ENCODE data around the gene RAB42. TPM values are rescaled to one million over a fixed set of nuclear protein-coding genes. Genes with fewer than 3 reads are reported as not detected.

RAB42 gene
- total and polyA plus RNA-seq, 9 of the 15 experiments (the other 6 are each of a cell fraction or from before 2014, with no cell fraction given): 0.07 to 0.14 (median 0.12) TPM; not detected in 6

DNA sequence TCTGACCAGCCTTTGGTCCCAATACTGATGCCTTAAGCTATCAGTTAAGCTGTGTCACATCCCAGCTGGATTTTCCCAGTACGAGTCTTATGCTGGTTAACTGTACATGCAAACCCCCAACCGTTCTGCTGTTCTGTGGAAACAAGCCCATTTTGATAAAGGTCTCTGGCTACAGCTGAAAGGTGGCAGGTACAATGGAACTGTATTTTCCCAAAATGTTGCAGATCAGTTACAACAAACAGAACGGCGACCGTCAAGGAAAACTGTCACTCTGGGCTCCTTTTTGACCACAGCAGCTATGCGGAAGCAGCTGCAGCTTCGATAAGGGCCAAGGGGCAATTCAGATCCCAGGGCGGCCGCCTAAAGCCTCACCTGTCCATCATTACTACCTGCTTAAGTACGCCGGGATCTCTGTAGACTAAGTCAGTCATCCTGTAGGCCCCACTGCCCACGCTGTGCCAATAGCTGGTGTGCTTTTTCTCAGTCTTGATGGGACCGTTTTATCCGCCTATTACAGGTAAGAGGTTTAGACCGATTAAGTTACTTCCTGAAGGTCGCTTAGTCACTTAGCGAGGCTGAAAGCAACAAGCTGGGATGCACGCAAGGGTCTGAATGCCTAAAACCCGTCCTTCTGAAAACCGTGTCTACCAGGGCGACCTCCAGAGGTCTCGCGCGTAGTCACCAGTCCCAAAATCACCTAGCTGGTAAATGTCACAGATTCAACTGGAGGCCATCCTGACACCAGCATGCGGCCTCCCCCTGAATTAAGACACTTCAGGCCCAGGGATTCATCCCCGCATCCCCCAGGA, 11.1 kb upstream of the RAB42 start (continued):
- peak; percentile 83 for TF ChIP-seq TFAP4 (CRISPR knock-in tag; IDR thresholded peaks at IDR 0.05; ENCODE audit: borderline replicate concordance)
- TF ChIP-seq, protein P1, sequence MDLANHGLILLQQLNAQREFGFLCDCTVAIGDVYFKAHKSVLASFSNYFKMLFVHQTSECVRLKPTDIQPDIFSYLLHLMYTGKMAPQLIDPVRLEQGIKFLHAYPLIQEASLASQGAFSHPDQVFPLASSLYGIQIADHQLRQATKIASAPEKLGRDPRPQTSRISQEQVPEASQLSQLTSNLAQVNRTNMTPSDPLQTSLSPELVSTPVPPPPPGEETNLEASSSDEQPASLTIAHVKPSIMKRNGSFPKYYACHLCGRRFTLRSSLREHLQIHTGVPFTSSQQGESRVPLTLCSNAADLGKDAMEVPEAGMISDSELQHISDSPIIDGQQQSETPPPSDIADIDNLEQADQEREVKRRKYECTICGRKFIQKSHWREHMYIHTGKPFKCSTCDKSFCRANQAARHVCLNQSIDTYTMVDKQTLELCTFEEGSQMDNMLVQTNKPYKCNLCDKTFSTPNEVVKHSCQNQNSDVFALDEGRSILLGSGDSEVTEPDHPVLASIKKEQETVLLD (IDR thresholded peaks at IDR 0.05): no peak

DNA sequence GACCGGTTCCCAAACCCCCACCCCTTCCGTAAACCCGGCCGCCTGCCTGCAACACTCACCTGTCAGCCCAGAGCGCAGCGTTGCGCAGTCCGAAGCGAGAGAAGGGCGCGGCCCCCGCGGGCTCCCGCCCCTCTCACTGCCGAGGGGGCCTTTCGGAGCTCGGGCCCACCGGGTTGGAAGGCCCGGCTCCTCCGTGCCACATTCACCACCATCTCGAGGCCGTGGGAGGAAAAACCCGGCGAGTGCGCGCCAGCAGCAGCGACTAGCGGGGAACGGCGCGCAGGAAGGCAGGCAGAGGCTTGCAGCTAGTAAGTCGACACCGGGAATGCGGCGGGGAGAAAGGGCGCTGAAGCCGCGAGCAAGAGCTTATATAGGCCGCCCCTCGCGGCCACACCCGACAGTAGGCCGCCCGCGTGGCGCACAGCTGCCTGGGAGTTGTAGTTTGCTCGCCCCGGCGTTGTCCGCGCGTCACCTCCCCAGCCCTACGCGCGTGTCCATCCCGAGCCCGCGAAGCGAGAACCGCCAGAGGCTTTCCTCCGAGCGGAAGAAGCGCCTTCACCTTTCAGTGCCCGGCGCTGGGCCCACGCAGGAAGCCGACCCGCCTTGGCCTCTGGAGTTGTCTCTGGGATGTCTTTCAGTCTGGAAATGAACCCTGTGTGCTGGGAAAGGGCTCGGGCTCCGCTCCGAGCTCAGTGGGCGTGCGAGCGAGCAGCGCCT, 10.4 kb upstream of the RAB42 start:
- H3K4me3 ChIP-seq: peak overlapping the region; percentile 81
- ATAC-seq (peak; percentile 92), FAIRE-seq (peak; percentile 71), DNase-seq (ENCODE audit: extremely low read depth in 1 of 4, low spot score in 3 of 4) (peak; percentile 93 to 99 (median 96))
- peak overlapping the region; percentile 97 for H3K4me2 ChIP-seq (ENCODE audit: insufficient read depth, low read length)
- in situ Hi-C loops (cut with MboI) (no loop called here), intact Hi-C loops (cut with micrococcal nuclease) (loop anchor here (1.0 to 2.0 kb wide), 3 partner anchors 61 to 67 kb away; partner anchors contain the start of gene RNU11)
- WGBS (ENCODE audit: insufficient coverage, low coverage, missing lambda C conversion rate): under 1% methylated on average over 73 of the region's 75 CpGs
- peaks cover 33% of the 10 kb centered on the region for H4K20me1 ChIP-seq (replicated peaks; ENCODE audit: control insufficient read depth, insufficient read depth, low read length)
- ChIA-PET CTCF (ENCODE audit: low intra/inter-chr PET ratio) (interaction anchor here (0.8 kb wide), 1 partner anchor 64 kb away, joined by 3 read pairs; no protein-coding TSS in a partner anchor), POLR2A (interaction anchor here (0.6 to 7.5 kb wide), 109 partner anchors 7 to 1216 kb away, joined by 3 to 201 read pairs (median 5); partner anchors contain the start of genes ATP5IF1, EYA3, GMEB1 and MED18)
- H3K27me3 ChIP-seq (ENCODE audit: control insufficient read depth in 2 of 2, insufficient read depth in 2 of 2, low read length in 2 of 2): no peaks in the 10 kb centered on the region
- peaks cover 42% of the 10 kb centered on the region for H3K79me2 ChIP-seq (ENCODE audit: control insufficient read depth, insufficient read depth, low read length)
- H3K27ac ChIP-seq (ENCODE audit: extremely low read depth, low read depth, low read length): peak overlapping the region; percentile 81
- no TSS peak for BruUV-seq (replicated peaks)
- peak overlapping the region; percentile 83 to 97 for H3K9ac ChIP-seq (ENCODE audit: insufficient read depth in 1 of 2, low read depth in 2 of 2, low read length in 2 of 2)
- peaks cover 47% of the 10 kb centered on the region for H3K36me3 ChIP-seq (ENCODE audit: control insufficient read depth, insufficient read depth, low read length)
- H3K4me1 ChIP-seq (replicated peaks in 1 of 2; ENCODE audit: control insufficient read depth in 2 of 2, insufficient read depth in 2 of 2, low read length in 2 of 2): peaks cover 18 to 24% of the 10 kb centered on the region in 2 experiments; a peak in 4 of 5 replicates
- peaks cover 11% of the 10 kb centered on the region for H3K9me1 ChIP-seq (ENCODE audit: control insufficient read depth, insufficient read depth, low read length)
- no peaks in the 10 kb centered on the region for H3K9me3 ChIP-seq (replicated peaks; ENCODE audit: control insufficient read depth, insufficient read depth, low read depth, low read length)
- peak overlapping the region; percentile 75 for H2AFZ ChIP-seq (ENCODE audit: low read depth, low read length)
- TF ChIP-seq, protein P2, sequence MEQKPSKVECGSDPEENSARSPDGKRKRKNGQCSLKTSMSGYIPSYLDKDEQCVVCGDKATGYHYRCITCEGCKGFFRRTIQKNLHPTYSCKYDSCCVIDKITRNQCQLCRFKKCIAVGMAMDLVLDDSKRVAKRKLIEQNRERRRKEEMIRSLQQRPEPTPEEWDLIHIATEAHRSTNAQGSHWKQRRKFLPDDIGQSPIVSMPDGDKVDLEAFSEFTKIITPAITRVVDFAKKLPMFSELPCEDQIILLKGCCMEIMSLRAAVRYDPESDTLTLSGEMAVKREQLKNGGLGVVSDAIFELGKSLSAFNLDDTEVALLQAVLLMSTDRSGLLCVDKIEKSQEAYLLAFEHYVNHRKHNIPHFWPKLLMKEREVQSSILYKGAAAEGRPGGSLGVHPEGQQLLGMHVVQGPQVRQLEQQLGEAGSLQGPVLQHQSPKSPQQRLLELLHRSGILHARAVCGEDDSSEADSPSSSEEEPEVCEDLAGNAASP (IDR thresholded peaks at IDR 0.05): no peak
- TF ChIP-seq RBM15 (IDR thresholded peaks at IDR 0.05; ENCODE audit: insufficient read depth, low read length) (peak; percentile 74; the same call in 1 of the 2 replicates), ARID3A (IDR thresholded peaks at IDR 0.05; ENCODE audit: borderline replicate concordance, low read depth, low read length) (peak; percentile 15; the same call in 1 of the 2 replicates), BMI1 (IDR thresholded peaks at IDR 0.05; ENCODE audit: low read length) (no peak)
- TF ChIP-seq, protein P3, sequence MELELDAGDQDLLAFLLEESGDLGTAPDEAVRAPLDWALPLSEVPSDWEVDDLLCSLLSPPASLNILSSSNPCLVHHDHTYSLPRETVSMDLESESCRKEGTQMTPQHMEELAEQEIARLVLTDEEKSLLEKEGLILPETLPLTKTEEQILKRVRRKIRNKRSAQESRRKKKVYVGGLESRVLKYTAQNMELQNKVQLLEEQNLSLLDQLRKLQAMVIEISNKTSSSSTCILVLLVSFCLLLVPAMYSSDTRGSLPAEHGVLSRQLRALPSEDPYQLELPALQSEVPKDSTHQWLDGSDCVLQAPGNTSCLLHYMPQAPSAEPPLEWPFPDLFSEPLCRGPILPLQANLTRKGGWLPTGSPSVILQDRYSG (tag; conservative IDR thresholded peaks at IDR 0.05; ENCODE audit: low read depth): 0 out of 2 replicates have a peak, but pooled peaks have one; percentile 58
